Hematopoietic multipotent progenitor cell treated with erythropoietin and hydrocortisone succinate and interleukin-3 and kit ligand, for 17 days (in vitro differentiated cells): ENCODE measurements around the gene NDUFS3.
"Not testable (repeated sequence)": the region's sequence is repeated elsewhere in the genome, so short reads cannot be mapped to it uniquely, and the experiment has no call there.

Experiments used
- DNase-seq: peaks from one replicate; pipeline ENCODE4 v3.0.0-alpha.2; 2015; ENCODE audit warnings: low spot score

NDUFS3 gene

DNA sequence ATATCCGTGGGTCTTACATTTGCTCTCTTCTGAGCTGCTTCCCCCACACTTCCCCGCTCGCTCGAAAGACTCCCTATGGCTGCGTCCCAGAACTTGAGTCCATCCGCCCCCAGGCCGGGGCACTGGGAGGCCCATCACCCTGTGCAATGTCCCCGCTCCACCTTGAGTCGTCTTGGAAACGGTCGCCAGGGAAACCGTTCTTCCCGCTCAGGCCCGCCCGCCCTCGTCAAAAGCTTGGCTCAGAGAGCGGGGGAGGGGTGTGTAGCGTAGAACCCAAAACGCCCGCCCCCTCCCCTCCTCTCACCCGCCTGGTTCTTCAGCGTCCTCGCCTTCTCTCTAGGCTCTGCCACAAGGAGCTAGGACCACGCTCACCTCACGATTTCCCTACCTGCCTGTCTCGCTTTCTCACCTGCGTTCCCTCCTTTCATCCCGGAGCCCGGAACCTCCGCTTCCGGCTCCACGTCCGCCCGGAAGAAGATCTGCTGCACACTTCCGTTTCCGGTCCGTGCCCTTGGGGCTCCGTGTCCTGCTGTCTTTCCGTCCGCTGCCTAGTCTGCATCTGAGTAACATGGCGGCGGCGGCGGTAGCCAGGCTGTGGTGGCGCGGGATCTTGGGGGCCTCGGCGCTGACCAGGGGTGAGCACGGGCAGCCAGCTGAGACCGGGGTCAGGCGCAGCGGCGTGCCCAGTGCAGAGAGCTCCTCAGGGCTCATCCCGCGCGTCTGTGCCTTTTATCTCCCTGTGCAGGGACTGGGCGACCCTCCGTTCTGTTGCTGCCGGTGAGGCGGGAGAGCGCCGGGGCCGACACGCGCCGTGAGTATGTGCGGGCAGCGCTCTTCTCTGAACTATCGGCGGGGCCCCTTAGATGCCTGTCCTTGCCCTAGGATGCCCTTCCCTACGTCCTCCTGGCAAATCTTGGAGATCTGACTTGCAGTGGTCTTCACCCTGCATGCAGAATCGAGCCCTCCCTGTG, at the start of gene NDUFS3, which contains the start of gene KBTBD4:
TSS of gene NDUFS3 (plus strand) at position 551 of the 971 bp plus-strand sequence. CDS start at position 569, 18 bp downstream.
TSS of gene KBTBD4 (minus strand) at position 447 of the 971 bp plus-strand sequence. CDS start at position 428, 19 bp downstream.
- DNase-seq = peak; percentile 95

DNA sequence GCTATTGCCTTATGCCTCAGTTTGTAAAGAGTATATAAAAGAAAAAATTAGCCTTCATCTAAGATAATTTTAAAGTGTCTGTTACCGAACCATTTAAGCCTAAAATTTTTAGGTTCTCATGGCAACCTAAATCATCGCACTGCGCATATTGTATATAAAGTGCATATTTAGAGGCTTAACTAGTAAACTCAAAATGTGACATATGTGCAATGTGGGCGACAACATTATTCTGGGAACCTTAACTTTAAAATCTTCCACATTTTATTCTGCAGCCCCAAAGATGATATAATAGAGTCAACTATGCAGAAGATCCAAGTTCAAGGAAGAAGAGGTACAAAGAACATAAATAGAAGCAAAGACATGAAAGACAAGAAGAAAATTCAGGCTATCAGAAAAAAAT, 48.9 kb upstream of the NDUFS3 start:
- DNase-seq = no peak

- not testable (repeated sequence) for DNase-seq
Observed at GRCh38 chr11:47530721-47531120, 48.2 kb upstream of the NDUFS3 start.

- no peak for DNase-seq
Observed at GRCh38 chr11:47531666-47532065, 47.2 kb upstream of the NDUFS3 start.

DNA sequence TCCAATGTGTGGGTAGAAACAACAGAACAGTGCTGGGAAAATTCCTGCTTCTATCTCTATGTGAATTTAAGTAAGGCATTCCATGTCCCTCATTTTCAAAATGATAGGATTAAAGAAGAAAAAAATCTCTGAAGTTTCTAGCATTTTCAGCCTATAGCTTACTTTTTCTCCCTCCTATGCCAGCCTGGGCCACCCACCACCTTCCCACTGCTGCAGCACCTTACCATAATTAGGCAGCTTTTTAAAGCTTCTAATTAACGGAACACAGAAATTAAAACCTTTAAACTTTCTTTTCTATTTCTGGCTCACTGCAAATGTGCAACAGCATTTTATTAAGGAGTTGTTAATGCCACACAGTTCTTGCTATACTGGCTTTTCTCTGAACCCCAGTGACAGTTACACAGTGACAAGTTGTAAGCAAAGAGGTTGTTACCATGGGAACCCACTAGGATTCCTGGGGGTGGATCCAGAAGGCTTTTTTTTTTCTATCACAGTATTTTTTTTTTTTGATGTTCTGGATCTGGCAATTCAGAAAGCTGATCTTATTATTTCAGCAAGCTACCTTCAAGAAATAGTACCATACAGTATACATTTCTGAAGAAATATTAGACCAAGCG, 46.2 kb upstream of the NDUFS3 start:
- no peak for DNase-seq

DNA sequence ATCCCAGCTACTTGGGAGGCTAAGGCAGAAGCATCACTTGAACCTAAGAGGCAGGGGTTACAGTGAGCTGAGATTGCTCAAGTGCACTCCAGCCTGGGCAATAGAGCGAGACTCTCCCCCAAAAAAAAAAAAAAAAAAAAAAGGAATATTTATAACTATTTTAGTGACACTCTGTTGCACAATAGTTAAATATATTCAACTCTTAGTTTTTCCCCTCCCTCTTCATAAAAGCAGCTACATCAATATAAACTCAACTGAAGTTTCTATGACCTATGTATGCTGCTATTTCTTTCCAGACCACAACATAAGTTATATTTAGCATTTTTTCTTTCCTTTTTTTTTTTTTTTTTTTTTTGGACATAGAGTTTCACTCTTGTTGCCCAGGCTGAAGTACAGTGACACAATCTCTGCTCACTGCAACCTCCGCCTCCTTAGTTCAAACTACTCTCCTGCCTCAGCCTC, 45.2 kb upstream of the NDUFS3 start:
- DNase-seq = no peak

DNA sequence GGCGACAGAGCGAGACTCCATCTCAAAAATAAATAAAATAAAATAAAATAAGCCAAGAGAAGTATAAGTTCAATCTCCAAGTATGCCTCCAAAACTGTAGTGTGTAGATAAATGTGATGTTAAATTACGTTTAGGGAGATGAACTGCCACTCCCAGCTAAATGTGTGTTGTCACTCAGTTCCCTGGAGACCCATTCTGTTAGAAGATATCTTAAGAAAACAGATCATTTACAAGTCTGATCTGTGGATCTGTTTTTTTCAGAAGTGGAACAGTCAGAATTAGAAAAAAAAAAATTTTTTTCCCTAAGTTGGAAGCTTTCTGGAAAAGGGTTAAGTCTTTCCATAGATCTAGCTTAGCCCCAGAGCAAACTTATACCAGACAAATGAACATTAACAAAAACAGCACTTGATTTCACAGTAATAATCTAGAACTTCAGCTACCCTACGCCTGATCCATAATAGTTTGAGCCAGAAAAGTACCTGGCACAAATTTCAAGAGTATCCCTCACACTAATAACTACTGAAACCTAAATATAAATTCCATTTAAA, 44.1 kb upstream of the NDUFS3 start:
- no peak for DNase-seq

GRCh38 chr11:47536915-47537314, 42.0 kb upstream of the NDUFS3 start:
- no peak for DNase-seq

- DNase-seq = no peak
Observed at GRCh38 chr11:47538741-47539565, 39.9 kb upstream of the NDUFS3 start.

- DNase-seq = no peak
Observed at GRCh38 chr11:47539681-47540039, 39.2 kb upstream of the NDUFS3 start.

- DNase-seq = no peak
Observed at GRCh38 chr11:47541070-47541469, 37.8 kb upstream of the NDUFS3 start.

DNA sequence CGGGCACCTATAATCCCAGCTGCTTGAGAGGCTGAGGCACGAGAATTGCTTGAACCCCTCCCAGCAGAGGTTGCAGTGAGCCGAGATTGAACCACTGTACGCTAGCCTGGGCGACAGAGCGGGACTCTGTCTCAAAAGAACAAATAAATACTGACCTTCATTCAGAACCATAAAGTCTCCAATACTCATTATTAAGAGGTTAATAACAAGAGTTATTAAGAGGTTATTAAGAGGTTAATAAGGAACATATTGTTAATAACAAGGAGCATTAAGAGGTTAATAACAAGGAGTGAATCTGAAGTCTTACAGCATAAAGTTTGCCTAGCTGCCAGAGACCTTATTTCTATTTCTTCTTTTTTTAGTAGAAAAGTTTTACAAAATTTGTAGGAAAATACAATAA, 33.6 kb upstream of the NDUFS3 start:
- no peak for DNase-seq

DNA sequence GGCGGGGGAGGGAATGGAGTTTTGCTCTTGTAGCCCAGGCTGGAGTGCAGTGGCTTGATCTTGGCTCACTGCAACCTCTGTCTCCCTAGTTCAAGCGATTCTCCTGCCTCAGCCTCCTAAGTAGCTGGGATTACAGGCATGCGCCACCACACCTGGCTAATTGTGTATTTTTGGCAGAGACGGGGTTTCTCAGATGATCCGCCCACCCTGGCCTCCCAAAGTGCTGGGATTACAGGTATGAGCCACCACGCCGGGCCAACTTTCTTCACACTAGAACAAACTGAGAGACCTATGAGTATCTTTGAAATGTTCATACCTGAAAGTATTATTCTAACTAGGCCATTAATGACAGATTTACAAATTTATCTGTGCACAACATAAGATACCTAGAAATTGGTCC, 32.6 kb upstream of the NDUFS3 start:
- DNase-seq = not testable (repeated sequence)

DNA sequence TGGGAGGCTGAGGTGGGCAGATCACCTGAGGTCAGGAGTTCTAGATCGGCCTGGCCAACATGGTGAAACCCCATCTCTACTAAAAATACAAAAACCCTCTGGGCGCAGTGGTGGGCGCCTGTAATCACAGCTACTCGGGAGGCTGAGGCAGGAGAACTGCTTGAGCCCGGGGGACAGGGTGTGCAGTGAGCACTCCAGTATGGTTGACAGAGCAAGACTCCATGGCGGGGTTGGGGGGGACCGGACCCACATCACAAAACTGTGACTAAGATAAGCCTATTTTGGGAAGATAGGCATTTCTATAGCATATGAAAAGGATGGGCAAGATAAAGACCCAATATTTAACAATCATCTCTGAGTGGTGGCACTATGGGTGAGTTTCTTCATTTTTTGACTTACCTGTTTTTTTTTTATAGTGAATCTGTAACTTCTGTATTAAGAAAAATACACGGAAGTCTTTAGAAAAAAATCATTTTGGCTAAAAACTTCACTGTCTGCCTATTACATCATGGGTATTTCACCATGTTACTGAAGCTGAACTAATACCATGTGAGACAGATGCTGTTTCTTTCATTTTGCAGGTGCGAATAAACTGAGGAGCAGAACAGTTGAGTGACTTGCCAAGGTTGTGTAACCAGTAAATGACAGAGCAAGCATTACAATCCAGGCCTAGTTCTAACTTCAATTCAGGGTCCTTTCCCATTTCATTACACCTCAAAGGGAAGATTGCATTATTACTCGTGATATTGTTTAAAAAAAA, 28.4 kb upstream of the NDUFS3 start:
- DNase-seq = no peak

GRCh38 chr11:47551086-47551485, 27.8 kb upstream of the NDUFS3 start:
- peak; percentile 23 for DNase-seq

DNA sequence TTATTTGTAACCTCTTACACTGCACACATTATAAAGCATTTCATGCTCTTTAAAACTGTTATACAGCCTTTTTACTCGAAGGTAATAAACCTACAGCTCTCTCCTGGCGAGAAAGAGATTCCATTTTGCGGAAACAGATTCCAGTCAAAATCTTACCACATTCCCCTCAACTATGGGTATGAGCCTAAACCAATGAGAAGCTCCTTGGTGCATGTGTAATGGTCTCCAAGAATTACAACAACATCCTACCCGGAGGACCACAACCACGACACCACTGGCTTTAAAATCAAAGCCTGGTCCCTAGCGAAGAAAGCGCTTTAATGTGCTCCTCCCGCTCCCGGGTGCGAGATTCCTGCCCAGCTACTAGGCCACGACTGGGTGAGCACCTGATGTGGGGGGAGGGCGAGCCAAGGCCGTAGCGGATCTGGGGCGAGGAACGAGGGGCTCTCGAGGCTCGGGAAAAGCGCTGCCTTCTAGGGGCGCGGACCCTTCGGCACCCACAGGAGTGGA, 26.8 kb upstream of the NDUFS3 start:
- peak; percentile 21 for DNase-seq

DNA sequence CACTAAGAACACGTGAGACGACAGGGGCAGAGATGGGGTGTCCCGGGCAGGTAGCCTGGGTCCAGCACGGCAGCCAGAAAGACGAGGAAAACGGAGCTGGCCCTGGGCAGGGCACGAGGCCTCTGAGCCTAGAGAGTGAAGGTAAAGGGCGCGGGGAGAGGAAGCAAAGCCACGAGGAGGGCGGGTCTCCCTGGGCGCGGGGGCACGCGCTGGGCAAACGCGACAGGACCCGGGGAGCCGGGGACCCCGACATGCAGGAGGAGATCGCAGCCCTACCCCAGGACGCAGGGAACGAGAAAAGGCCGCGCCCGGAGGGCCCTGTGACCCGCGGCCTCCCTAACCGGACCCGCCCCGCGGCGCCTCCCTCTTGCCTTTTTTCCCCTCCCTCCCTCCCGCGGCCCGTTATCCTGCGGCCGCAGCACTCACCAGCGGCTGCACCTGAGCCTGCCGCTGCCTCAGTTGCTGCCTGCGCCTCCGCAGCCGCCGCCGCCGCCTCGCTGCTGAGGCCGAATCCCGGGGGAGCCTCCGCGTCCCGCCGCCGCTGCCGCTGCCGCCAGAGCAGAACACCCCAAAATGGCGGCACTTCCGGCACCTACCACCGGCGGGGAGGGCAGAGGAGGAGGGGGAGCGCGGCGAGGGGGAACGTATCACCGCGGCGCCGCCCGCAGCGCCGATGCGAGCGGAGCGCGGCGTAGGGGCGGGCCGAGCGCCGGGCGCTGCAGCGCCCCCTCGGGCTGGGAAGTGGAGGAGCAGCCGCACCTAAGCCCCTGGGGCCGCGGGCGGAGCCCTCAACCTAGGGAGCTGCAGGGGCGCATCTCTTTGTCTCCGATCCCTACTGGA, 26.1 kb upstream of the NDUFS3 start, which contains the start of gene CELF1:
TSS of gene CELF1 (minus strand) at position 567 of the 840 bp plus-strand sequence. CDS start 53,609 bp downstream, outside the sequence.
- peak; percentile 93 for DNase-seq

GRCh38 chr11:47553406-47553743, 25.5 kb upstream of the NDUFS3 start:
- no peak for DNase-seq

DNA sequence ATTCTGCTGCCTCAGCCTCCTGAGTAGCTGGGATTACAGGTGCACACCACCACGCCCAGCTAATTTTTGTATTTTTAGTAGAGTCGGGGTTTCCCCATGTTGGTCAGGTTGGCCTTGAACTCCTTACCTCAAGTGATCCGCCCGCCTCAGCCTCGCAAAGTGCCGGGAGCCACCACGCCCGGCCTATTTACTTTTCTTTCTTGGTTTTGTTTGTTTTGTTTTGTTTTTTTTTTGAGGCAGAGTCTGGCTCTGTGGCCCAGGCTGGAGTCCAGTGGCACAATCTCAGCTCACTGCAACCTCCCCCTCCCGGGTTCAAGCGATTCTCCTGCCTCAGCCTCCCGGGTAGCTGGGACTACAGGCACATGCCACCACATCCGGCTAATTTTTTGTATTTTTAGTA, 21.9 kb upstream of the NDUFS3 start:
- DNase-seq = not testable (repeated sequence)

DNA sequence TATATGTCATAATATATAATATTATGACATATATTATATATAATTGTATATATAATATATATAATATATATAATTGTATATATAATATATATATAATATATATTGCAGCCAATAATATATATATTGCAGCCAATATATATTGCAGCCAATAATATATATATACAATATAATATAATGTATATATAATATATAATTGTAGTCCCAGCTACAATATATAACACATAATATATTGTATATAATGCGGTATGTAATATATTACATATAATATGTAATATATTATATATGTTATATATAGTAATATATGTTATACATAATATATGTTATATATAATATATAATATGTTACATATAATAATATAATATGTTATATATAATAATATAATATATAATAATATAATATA, 20.2 kb upstream of the NDUFS3 start:
- DNase-seq = no peak
